Activated CD4-positive, alpha-beta T cell treated with anti-CD3 and anti-CD28 coated beads, Interleukin-2, Interleukin-4, amounts not matched to agents 100 ng/mL and 50 ng/mL, durations not matched to agents 16 hours and 8 hours (primary cell): Measurements from ENCODE around the gene ANTXRL.
"Not testable (repeated sequence)": the region's sequence is repeated elsewhere in the genome, so short reads cannot be mapped to it uniquely, and the experiment has no call there.

Source experiments
- DNase-seq: peaks from one replicate; pipeline ENCODE4 v3.0.0-alpha.2; 2020; ENCODE audit warnings: low spot score

The ANTXRL gene

DNA sequence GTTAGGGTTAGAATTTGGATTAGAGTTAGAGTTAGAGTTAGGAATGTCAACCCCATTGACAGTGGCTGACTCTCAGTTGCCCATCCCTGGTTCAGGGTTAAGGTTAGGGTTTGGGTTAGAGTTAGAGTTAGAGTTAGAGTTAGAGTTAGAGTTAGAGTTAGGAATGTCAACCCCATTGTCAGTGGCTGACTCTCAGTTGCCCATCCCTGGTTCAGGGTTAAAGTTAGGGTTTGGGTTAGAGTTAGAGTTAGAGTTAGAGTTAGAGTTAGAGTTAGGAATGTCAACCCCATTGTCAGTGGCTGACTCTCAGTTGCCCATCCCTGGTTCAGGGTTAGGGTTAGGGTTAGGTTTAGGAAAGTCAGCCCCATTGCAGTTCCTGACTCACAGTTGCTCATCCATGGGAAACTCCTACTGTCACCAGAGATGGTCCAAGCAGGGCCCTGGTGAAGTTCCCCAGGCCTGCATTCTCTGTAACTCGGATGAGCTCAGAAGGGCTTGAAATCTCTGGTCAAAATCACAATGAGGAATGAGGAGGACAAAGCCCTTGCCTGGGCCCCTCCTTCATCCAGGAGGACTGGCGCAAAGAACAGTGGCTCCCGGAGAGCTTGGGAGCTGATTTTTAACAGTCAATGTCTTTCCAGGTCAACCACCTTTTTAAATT, 8.7 kb downstream of the ANTXRL start:
- DNase-seq, result not testable (repeated sequence)

DNA sequence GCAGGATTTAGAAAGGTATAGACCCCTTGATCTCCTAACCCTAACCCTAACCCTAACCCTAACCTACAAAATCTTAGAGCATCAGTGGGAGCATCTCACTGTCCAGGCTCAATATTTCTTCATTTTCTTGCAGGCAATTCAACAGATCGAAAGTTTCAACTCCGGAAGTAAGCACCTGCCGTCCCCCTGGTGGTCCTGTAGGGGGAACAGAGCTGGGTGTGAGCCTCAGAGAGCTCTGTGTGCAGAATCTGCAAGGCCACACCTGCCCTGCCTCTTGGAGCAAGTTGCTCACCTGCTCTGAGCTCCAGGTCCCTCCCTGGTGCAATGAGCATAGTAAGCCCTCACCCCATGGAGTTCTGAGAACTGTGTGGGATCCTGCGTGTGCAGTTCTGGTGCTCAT, 9.3 kb downstream of the ANTXRL start:
- not testable (repeated sequence) for DNase-seq

DNA sequence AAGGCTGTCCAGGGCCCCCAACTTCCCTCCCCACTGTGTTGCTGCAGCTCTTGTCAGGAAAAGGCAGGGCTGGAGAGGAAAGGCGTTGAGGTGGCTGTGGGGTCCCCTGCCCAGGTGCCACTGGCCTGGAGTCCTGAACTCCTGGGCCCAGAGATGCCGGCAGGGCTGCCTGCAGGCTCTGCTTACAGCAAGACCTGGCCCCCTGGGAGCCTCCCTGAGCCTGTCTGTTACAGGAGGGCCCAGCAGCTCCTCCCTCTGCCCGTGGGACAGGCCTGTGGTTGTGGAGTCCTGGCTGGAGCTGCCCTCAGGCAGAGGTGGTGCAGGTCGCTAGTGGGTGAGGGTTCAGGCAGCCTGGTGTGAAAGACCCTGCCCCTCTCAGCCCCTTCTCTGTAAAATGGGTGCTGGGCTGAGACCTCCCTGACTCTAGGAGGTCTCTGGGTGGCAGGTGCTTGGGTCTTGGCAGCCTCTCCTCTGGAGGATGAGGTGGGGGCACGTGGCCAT, 9.9 kb downstream of the ANTXRL start:
- DNase-seq, result no peak

DNA sequence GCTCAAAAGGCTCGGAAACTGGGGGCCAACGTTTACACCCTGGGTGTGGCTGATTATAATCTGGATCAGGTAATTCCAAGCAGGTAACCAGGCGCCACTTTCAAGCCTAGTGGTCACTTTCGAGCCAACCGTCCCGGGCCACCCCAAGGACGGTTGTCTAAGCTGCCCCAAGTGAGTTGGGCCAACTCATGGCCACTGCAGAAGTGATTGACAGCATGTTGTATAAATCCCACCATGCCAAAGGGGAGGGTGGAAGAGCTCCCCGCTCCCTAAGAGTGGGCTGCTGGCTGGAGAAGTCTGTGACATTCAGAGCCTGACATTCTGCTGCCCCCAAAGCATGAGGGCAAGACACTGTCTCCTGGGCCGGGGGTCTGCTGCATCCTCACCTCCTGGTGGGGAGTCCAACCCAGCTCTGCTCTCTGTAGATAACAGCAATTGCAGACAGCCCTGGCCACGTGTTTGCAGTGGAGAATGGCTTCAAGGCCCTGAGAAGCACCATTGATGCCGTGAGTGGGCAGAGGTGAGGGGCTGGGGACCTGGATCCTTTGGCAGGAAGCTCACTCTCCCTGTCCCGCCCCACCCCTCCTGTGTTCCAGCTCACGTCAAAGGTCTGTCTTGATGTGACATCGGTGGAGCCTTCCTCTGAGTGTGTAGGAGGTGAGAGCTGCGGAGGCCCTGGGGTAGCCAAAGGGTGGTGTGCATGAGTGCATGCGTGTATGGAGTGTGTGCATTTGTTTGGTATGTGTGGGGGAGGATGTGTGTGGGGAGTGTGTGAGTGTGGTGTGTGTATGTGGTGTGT, 10.8 kb downstream of the ANTXRL start:
- DNase-seq, result peak; percentile 4

DNA sequence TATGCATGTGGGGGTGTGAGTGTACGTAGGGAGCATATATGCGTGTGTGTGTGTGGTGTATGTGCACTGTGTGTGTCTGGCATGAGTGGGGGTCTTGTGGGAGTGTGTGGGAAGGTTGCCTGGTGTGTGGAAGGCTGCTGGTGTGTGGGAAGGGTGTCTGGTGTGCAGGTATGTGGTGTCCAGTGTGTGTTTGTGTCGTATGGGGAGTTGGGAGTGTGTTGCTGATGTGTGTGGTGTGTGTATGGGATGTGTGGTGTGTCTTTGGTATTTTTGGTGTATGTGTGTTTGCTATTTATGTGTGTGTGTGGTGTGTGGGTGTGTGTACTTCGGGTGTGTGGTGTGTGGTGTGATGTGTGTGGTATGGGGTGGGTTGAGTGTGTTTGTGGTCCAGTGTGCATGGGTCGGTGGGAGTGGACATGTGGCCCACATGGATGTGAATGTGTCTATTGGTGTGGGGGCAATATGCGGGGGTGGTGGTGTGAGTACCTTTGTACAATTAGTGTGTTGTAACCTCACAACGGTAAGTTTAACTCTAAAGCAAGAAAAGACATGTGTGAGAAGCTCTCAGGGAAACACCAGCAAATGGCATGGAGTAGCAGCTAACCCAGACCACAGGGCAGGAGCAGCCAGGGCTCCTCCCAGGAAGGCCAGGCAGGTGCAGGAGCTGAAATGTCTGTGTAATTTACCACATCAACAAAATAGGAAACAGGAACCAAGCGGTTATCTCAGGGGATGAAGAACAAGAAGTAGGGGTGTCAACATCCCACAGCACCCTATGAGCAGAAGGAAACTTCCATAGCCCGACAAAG, 11.9 kb downstream of the ANTXRL start:
- DNase-seq, result no peak

DNA sequence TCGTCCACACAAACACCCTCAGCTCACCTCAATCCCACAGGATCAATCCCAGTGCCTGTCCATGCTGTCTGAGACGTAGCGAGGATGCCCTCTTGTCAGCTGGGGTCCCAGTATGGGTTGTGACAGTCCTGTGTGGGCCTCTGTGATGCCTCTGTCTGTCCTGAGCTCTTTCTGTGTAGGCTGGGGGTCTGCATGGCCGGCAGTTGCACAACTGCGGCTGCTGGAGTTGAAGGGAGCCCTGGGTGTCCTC, 12.4 kb downstream of the ANTXRL start:
- no peak for DNase-seq

DNA sequence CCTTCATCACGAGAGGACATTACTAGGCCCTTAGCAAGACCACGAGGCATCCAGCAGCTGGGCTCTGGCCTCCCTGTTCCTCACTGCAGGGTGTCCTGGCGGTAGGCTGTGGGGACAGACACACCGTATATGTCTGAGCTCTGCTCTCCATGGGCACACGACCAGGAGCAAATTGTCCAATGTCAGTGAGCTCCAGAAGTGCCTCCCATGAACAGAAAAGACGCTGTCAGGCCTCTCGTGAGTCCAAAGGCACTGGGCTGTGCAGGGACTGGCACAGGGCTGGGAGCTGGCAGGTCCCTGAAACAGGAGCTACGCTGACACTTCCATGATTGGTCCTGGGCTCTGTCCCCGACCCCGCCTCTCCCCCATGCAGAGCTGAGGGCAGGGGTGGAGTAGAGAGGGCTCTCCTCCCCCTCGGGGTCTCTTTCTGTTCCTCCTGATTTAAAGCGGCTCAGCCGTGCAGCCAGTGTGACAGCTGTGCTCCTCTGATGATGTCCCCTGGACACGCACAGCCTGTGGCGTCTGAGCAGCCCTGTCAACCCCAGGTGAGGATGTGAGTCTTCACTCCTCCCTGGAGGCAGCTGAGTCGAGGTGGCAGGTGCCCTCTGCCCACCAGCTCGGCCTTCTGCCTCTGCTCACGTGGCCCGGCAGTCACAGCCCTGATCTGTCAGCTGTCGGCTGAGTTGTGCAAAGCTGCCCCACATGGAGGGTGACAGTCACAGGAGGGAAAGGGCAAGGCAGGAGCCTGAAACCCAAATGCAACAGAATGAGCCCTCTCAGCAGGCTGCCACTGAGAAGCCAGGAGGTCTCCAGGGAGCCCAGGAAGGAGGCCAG, 13.0 kb downstream of the ANTXRL start:
- DNase-seq, result no peak

DNA sequence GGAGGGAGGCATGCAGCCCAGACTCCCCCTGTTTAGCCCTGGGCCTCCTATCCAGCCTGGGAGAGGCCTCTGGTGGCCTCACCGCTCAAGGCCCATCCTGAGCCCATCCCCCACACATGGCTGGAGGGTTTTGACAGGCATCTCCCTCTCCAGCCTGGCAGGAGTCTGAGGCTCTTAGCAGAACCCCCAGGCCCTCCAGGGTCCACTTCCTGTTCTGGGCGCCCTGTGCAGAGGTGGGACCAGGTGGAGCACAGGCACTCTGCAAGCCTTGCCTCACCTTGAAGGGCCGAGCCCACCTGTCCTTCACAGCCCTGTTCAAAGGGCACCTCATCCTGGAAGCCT, 13.5 kb downstream of the ANTXRL start:
- not testable (repeated sequence) for DNase-seq

DNA sequence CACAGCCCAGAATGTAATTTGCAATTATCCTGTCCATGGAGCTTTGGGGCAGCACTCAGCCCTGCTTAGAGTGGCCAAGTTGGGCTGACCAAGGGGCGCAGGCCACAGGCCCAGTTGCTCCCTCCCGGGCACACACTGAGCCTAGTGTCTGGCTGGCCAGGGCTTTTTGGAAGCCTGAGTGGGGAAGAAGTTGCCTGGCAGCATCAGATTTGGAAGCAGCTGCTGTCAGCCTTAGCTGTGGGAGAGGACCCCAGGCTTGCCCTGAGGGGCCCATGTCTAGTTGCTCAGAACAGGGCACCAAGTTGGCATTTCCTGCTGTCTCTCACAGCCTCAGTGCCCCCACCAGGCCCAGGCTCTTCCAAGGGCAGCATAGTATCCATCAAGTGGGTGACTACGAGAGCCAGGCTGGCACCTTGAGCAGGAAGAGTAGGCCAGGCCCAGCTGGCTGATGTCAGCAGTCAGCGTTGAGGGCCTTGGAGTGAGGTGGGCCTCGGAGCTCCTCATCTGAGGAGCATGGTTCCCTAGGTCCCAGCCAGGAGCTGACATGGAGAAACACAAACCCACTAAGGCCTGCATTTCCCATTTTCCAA, 14.4 kb downstream of the ANTXRL start:
- DNase-seq, result no peak

DNA sequence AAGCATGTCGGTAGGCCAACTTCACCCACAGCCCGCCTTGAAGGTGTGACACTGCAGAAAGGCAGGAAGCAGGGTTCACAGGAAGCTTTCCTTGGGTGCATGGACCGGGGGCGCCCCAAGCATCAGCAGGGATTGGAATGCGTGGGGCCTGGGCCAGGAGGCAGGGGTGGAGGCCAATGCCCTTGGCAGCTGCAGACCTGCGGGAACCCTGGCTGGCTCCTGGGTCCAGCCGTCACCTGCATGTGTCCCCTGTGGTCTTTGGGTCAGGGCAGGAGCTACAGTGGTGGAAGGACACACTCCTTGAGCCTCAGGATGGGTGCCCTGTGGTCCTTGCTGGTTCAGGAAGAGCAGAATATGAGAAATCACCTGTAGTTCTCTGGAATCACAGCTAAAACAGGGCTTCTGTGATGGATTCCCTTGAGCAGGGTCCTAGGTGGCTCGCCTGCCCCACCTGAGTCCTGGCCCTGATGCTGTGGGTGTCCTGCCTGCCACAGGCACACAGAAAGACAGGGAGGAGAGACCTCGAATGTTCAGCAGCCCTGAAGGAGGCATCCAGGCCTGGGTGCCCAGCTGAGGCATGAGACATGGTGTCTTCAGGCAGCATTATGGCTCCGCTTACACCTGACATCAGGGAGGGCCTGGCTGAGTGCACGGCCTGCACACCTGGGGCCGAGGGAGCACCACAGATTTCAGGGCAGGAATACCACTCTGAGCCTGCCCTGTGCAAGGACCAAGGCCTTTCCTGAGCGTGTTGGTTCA, 15.1 kb downstream of the ANTXRL start:
- no peak for DNase-seq

DNA sequence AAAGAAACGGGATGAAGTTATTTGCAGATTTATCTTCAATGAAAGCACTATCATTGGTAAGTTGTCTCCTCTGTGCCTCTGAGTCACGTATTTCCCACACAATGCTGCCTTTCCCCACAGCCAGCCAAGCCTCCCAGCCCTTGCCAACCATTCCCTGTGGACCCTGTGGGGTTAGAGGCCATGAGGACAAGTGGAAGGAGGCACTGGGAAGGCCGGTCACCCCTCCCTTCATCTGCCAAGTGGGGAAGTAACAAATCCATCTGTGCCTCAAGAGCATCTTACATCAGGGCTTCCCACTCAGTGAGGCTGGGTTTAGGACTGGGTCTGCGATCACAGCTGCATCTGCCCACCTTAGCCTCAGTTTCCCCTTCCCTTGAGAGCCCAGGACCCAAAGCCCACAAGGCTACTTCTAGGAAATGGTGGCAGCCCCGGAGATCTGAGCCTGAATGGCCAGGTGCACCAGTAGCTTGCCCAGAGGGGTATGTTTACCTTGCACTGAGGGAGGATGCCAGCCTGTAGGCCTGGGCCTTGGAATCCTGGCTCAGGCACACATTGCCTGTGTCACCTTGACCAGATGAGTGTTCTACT, 16.1 kb downstream of the ANTXRL start:
- not testable (repeated sequence) for DNase-seq

DNA sequence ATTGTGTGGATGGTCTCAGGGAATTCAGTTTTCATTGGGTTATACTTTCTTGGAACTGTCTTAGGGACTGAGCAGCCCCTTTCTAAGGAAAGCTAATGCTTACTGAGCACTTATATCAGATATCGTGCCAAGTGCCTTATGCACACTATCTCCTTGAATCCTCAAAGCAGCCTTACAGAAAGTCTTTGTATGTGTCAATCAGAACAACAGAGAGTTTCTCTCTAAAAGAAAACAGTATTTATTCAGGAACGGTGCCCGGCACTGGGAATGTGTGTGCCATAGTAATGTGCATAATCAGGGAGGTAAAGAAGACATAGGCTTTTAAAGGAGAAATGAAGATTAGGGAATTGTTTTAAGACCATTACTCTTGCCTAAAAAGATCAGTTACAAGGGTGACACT, 17.3 kb downstream of the ANTXRL start:
- DNase-seq, result no peak

DNA sequence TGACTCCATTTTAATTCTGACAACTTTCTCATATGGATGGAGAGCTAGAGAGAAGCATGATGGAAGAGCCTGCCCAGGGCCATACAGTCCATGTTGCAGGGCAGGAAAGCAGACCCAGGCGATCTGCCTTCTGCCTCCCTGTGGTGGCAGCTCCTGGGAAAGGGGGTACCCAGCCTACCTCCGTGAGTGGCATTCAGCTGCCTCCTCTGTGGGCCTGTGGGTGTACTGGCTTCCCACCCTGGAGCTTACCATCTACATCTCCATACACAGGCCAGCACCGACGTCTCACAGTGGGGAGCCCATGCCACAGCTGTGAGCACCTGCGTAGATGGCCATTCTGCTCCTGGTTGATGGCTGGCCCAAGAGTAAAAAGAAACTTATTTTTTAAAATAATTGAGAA, 17.9 kb downstream of the ANTXRL start:
- DNase-seq, result not testable (repeated sequence)

DNA sequence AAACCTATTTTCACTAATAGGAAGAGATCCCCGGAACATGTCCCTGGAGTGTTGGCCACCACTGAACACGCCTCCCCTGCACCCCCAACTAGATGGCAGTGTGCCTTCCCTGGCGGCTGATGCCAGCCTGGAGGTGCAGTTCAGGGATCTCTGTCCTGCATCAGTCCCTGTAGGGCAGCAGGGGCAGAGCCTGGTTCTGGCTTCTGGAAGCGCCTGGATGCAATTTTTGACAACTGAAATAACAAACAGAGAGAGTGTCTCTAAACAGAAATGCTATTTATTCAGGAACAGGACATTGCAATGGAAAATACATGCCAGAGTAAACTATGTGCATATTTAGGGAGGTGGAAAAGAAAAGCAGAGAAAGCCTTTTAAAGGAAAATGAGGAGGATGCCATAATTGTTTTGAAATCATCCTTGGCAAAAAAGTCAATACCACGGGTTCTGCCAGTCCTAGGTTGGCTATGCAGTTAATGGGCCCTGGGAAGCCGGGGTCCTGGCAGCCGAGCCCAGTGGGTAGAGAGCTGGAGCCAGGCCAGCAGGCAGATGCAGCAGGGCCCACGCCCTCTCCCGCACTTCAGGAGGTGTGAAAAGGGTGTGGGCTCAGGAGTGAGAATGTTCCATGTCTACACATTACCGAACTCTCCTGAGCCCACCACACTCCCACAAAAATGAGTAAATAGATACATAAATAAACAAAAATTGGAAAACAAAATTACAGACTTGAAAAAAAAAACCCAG, 18.5 kb downstream of the ANTXRL start:
- DNase-seq, result no peak

DNA sequence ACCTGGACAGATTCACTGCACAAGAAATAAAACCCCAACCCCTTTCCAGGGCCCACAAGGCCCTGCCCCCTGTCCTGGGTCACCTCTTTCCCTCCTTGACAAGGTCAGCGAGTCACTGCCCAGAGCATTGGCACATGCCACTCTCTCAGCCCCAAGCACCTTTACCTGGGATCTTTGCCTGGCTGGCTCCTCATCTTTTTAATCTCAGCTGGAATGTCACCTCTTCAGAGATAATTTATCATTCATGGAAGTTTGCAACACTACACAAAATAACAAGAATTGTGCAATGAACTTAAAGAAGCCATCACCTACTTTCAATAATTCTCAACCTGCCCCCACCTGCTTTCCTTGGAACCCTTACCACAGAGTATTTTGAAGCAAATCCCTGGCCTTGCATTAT, 19.2 kb downstream of the ANTXRL start:
- DNase-seq, result no peak

DNA sequence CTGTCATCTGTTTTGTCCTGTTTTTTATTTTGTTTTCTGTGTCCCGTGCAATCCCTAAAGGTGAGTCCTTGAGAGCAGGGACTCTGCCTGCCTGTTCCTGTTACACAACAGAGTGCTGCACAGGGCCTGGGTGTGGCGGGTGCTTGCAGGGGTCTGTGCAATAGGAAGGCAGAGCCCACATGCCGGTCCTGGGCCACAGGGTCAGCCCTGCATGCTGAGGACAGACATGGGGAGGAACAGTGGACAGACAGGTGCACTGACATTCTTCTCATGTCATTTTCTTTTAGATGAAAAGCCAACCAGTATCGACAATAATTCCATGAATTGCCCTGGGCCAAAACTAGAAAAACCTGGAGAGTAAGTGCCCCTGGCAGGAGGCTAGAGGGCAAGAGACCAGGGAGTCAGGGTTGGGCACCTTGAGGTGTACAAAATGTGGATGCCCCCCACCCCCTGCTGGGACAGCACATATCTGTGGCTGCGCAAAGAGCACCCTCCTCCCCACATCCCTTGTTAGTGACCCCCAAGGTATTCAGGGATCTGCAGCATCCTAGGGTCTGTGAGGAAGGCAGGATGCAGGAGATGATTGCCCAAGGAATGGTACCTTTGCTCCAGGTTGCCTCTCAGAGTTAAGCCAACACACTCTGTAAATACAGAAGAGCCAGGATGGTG, 19.9 kb downstream of the ANTXRL start:
- DNase-seq, result no peak

DNA sequence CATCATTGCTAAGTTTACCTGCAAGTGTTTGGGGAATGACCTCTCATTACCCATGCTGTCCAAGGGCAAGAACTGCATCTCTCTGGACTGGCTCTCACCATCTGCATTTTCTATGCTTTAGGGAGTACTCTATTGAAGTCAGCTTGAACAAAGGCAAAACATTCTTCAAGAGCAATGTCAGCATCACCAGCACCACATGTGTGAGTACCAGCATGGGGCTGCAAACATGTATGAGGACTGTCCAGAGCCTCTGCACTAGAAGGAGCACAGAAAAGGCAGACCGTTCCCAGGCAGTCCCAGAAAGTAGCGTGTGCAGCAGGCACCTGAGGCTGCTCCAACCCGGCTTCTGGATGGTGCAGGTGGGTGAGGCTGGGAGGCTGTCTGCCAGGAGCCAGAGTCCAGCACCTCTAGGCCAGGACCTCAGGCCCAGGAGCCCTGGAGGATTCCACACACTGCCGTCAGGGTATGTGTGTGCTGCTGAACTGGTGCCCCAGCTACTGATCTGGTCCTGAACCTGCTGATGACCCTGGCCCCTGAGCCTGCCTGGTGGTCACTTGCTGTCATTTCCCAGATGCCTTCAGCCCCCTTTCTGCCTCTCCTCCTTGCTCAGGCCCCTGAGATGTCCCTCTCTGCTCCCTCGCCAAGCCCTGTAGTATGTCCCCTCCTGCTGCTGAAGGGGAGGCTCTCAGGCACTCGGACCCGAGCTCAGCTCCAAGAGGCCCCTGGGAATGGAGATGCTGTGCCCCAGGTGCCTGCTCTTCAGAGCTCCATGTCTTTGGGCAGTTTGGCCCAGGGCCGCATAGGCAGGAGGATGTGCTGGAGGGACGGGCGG, 20.7 kb downstream of the ANTXRL start:
- DNase-seq, result no peak

DNA sequence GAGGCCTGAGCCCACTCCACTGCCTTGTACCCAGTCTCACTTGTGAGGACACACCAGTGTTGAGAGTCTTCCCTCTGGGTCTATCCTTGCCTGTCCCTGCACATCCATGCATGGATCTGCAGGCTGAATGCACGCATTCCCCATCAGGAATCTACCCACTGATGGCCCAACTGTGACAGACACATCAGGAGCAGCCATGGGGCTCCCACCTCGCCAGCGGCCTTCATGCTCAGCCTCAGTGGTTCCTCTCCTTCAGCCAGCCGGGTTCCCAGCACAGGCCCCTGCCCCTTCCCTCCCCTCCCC, 21.3 kb downstream of the ANTXRL start:
- DNase-seq, result no peak
